CD4-positive, alpha-beta T cell treated with Interleukin-10 for 1 hour (primary cell): ENCODE measurements around the gene SERTM2.

ENCODE experiments used
- DNase-seq: peaks from one replicate; pipeline ENCODE4 v3.0.0-alpha.2; 2020

The SERTM2 gene

DNA sequence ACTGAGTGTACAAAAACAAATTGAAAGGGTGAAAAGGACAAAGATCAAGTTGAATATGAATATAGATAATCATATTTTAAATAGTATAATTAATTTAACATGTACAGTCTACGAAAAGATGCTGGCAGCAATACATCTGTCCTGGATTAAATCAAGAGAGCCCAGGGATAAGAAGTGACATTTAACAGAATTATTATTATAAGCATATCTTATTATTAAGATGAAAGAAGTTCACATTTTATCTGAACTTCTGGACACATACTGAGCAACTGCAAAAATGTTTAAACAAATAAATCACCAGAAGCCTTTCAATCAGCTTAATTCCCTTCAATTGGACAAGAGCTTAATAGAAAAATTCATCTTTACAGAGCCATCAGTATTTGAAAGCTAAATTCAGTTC is 50.4 kb downstream of the SERTM2 start:
- no peak for DNase-seq

DNA sequence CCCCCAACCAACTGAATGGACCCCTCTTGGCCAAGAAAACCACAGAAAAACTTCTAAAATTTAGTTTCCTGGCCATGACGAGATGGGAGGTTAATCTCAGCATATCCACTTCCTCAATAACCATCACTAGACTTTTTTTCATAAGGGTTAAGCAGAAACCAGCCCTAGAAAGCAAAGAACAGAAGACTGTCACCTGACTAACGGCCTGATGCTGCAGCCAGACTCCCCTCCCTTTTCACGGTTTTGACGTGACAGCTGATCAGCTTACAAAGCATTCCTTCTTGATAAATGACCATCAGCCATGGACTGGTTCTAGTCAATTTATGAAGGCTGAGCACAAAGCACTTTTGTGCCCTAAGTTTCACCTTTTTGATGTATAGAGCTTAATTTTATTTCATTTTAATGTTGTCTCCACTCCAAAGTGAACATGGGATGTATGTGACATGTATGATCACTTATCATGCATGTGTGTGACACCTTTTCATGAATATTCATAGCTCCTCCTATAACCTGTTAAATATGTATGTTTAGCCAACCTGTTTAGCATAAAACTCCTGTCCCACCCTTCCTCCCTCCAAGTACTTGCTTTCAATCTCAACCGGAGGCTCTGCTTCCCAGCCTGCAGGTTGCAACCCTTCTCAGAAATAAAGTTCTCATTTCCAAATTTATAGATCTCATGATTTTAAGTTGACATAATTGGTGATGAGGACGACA is 56.3 kb downstream of the SERTM2 start:
- DNase-seq, result no peak

DNA sequence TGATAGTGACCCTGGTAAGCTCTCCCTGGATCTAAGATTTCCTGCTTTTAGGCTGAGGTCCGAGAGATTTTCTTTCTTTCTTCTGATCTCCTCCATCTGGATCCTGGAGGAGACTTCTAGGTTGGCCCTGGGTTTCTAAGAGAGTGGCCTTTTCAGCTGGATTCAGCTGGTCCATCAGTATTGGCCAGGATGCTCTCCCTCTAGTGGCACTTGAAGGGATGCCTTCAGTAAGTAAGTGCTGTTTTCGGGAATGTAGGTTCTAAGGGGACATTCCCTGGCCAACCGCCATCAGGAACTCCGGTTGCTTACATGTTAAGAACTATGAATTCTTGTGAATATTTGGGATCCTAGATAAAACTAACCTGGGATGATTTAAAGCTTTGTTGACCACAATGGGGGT is 56.9 kb downstream of the SERTM2 start:
- DNase-seq, result no peak

DNA sequence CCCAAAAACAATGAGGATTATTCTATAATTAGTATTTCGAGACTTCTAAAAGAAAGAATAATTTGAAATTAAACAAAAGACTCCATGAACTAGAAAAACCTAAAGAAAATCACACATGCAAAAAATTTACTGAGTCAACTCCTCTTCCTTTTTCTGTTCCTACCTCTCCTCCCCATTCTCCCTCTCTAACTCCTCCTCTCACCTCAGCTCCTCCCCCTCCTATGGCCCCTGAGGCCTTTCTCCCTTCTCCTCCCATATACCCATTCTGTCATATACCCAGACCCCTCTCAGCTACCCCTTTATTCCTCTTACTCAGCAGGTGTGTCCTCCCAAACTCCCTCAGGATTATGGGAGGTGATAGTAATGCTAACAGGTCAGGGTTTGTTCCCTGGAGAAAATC is 57.4 kb downstream of the SERTM2 start:
- DNase-seq, result no peak
